Smooth muscle cell (in vitro differentiated cells): ENCODE results near the gene ERG. TPM values are rescaled to one million over a fixed set of nuclear protein-coding genes. Genes with fewer than 3 reads are reported as not detected.

ENCODE experiments used
- DNase-seq: peaks from one replicate; lab custom pipeline; 2025; ENCODE audit not compliant: unreplicated experiment; lab: John Stamatoyannopoulos, UW
- H2AFZ ChIP-seq: fragments of 200-600 bp; sonication (generic); 2 replicates; pipeline ENCODE4 v1.6.0; 2016; ENCODE audit warnings: antibody characterized with exemption, low read depth, mild to moderate bottlenecking
- H3F3A ChIP-seq: fragments of 200-600 bp; sonication (generic); 2 replicates; pipeline ENCODE4 v1.6.0; 2017; ENCODE audit warnings: antibody characterized with exemption, low read depth
- H3K27ac ChIP-seq: fragments of 200-600 bp; sonication (generic); 2 replicates; pipeline ENCODE4 v1.5.1; 2016; ENCODE audit warnings: low read depth, mild to moderate bottlenecking
- H3K27me3 ChIP-seq: fragments of 200-600 bp; sonication (generic); 2 replicates; pipeline ENCODE4 v1.6.1; 2016; ENCODE audit warnings: low read depth, mild to moderate bottlenecking
- H3K36me3 ChIP-seq: fragments of 200-600 bp; sonication (generic); 2 replicates; pipeline ENCODE4 v1.5.1; 2016; ENCODE audit warnings: low read depth
- H3K4me1 ChIP-seq: fragments of 200-600 bp; sonication (generic); 2 replicates; pipeline ENCODE4 v1.5.1; 2016; ENCODE audit warnings: low read depth
- H3K4me2 ChIP-seq: fragments of 200-600 bp; sonication (generic); 2 replicates; pipeline ENCODE4 v1.6.0; 2016; ENCODE audit warnings: mild to moderate bottlenecking
- H3K4me3 ChIP-seq: fragments of 200-600 bp; sonication (generic); 2 replicates; pipeline ENCODE4 v1.5.1; 2016; ENCODE audit warnings: mild to moderate bottlenecking
- H3K79me2 ChIP-seq: fragments of 200-600 bp; sonication (generic); 2 replicates; pipeline ENCODE4 v1.6.0; 2016; ENCODE audit warnings: low read depth, mild to moderate bottlenecking
- H3K9ac ChIP-seq: fragments of 200-600 bp; sonication (generic); 2 replicates; pipeline ENCODE4 v1.6.0; 2016; ENCODE audit warnings: low read depth
- H3K9me3 ChIP-seq: fragments of 200-600 bp; sonication (generic); replicated peaks from 2 replicates; pipeline ENCODE4 v1.5.1; 2016; ENCODE audit warnings: low read depth
- H4K20me1 ChIP-seq: fragments of 200-600 bp; sonication (generic); 2 replicates; pipeline ENCODE4 v1.6.0; 2016; ENCODE audit warnings: low read depth
- CTCF ChIP-seq: fragments of 200-600 bp; sonication (generic); IDR thresholded peaks from 2 replicates; pipeline ENCODE4 v1.5.1; 2017; ENCODE audit warnings: borderline replicate concordance, mild to moderate bottlenecking, antibody characterized with exemption; ENCODE audit not compliant: insufficient read depth, poor library complexity, severe bottlenecking
- WGBS: methylation state at CpG from one replicate; pipeline ENCODE4 v1.1.7; 2016; ENCODE audit warnings: low lambda C conversion rate; 5-methylcytosine and 5-hydroxymethylcytosine counted together
- polyA plus RNA-seq: library from polyadenylated mRNA; unstranded; fragments of >200 nt; fragmentation: Nextera tagmentation; extraction: Ambion mirVana; gene quantifications from 2 replicates; pipeline ENCODE4 v1.2.1, GENCODE V29; 2016
- total RNA-seq: library from RNA; depleted of rRNA; stranded (reverse); fragments of >200 nt; gene quantifications from 2 replicates; pipeline ENCODE4 v1.2.3, GENCODE V29; 2014

The ERG gene
- total and polyA plus RNA-seq, 2 experiments from 2014 or later, result 11.0 to 14.4 TPM

- peaks cover 11% of the 10 kb centered on the region for H3K4me1 ChIP-seq
- no peak for TF ChIP-seq CTCF
- DNase-seq, result no peak
- 69% methylated on average over 11 of the region's 11 CpGs for WGBS
- no peak overlapping the region for H2AFZ ChIP-seq
- no peaks in the 10 kb centered on the region for H3K79me2 ChIP-seq
- H3K4me3 ChIP-seq, result no peak overlapping the region
- H3K4me2 ChIP-seq, result peak overlapping the region; percentile 2
- no peaks in the 10 kb centered on the region for H3K27me3 ChIP-seq
- no peak overlapping the region for H3K9ac ChIP-seq
- H3K27ac ChIP-seq, result peak overlapping the region; percentile 68
- no peaks in the 10 kb centered on the region for H3K36me3 ChIP-seq
- H4K20me1 ChIP-seq, result no peaks in the 10 kb centered on the region
- H3K9me3 ChIP-seq, result no peaks in the 10 kb centered on the region
- peaks cover 4% of the 10 kb centered on the region for H3F3A ChIP-seq
Observed at GRCh38 chr21:38438462-38438893, 59.8 kb downstream of the ERG start.

DNA sequence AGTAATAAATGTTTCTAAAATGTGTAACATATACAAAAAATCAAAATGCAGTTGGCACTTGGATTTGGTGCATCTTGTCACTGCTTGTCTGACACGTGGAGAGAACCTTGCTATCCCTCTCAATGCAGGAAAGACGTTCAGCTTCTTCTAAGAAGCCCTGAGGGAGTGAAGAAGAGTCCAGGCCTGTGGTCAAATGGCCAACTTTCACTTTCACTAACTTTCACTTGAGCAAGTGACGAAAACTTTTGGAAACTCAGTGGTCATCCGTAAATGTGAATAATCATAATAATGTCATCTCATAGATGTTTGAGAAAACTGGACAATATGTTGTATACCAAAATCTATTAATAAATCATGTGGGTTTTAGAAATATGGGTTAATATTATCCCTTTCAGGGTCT, 61.9 kb downstream of the ERG start:
- Histone ChIP-seq H4K20me1 (no peaks in the 10 kb centered on the region), H3K9ac (no peak overlapping the region), H3K36me3 (no peaks in the 10 kb centered on the region), H3K4me1 (peaks cover 11% of the 10 kb centered on the region), H3F3A (peaks cover 4% of the 10 kb centered on the region), H3K79me2 (no peaks in the 10 kb centered on the region), H3K4me3 (no peak overlapping the region), H3K27me3 (no peaks in the 10 kb centered on the region), H2AFZ (no peak overlapping the region), H3K27ac (no peak overlapping the region), H3K9me3 (no peaks in the 10 kb centered on the region), H3K4me2 (no peak overlapping the region)
- DNase-seq, result no peak
- WGBS, result 89% methylated on average over 4 of the region's 4 CpGs
- TF ChIP-seq CTCF, result no peak

DNA sequence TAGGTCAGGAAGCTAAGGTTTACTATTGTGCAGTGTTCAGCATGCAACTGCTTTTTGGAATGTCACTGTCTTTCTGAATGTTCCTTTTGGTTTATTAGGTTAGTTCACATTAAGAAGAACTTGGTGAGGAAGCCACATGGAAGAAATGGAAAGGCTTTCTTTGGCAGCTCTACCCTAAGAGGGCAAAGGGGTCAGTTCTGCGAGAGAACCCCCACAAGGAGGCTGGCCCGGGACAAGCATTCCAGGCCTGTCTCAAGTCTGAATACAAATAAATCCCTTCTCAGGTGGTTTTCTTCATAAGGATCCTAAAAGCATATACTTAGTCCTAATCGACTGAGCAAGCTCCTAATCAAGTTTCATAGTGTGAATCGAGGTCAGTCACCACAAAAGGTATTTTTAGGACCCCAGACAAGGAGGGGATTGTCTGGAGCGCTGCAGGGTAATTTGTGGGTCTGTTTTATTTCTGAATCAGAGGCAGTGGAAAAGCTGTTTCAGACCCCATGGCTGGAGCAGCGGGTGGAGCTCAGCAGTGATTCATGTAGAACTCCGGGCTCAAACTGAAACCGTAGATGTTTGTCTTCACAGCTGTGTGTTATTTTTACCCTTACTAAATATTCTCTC, 63.3 kb downstream of the ERG start:
- H3F3A ChIP-seq, result peaks cover 4% of the 10 kb centered on the region
- peak overlapping the region; percentile 84 for H2AFZ ChIP-seq
- H3K4me2 ChIP-seq, result peak overlapping the region; percentile 83
- peak overlapping the region; percentile 21 for H3K4me3 ChIP-seq
- H3K27ac ChIP-seq, result peak overlapping the region; percentile 92
- no peaks in the 10 kb centered on the region for H3K79me2 ChIP-seq
- DNase-seq, result no peak
- no peaks in the 10 kb centered on the region for H4K20me1 ChIP-seq
- WGBS, result 18% methylated on average over 8 of the region's 8 CpGs
- H3K27me3 ChIP-seq, result no peaks in the 10 kb centered on the region
- H3K9ac ChIP-seq, result peak overlapping the region; percentile 81
- no peaks in the 10 kb centered on the region for H3K9me3 ChIP-seq
- H3K4me1 ChIP-seq, result peaks cover 11% of the 10 kb centered on the region
- no peaks in the 10 kb centered on the region for H3K36me3 ChIP-seq
- no peak for TF ChIP-seq CTCF

- Histone ChIP-seq H4K20me1 (no peaks in the 10 kb centered on the region), H3K9me3 (no peaks in the 10 kb centered on the region), H3K4me3 (no peak overlapping the region), H3K79me2 (no peaks in the 10 kb centered on the region), H3K9ac (no peak overlapping the region), H3F3A (peaks cover 1% of the 10 kb centered on the region), H2AFZ (no peak overlapping the region), H3K4me1 (peaks cover 11% of the 10 kb centered on the region), H3K4me2 (no peak overlapping the region), H3K36me3 (no peaks in the 10 kb centered on the region), H3K27ac (no peak overlapping the region), H3K27me3 (no peaks in the 10 kb centered on the region)
- no peak for DNase-seq
- no peak for TF ChIP-seq CTCF
- 90% methylated on average over 8 of the region's 8 CpGs for WGBS
Observed at GRCh38 chr21:38433471-38433870, 64.8 kb downstream of the ERG start.
